Choroid plexus epithelial cell (primary cell): ENCODE measurements around the gene NRG2.

ENCODE experiments used
- DNase-seq: peaks from one replicate; pipeline ENCODE4 v3.0.0-alpha.2; 2010; ENCODE audit warnings: low read depth
- H3K4me3 ChIP-seq: 2 replicates; pipeline ENCODE4 v1.5.1; 2011; ENCODE audit warnings: low read depth, mild to moderate bottlenecking, control low read depth, low read length, moderate library complexity
- CTCF ChIP-seq: conservative IDR thresholded peaks from 2 replicates; pipeline ENCODE4 v1.5.1; 2011; ENCODE audit warnings: low read depth, mild to moderate bottlenecking, control low read depth, inconsistent platforms, low read length, moderate library complexity

NRG2 gene

GRCh38 chr5:139877129-139877597 lies 165.9 kb downstream of the NRG2 start:
- no peak for DNase-seq
- TF ChIP-seq CTCF = no peak
- no peak overlapping the region for H3K4me3 ChIP-seq

- no peak overlapping the region for H3K4me3 ChIP-seq
- no peak for DNase-seq
- TF ChIP-seq CTCF = no peak
Measured at GRCh38 chr5:139875957-139876356, 167.1 kb downstream of the NRG2 start.

- TF ChIP-seq CTCF = no peak
- no peak for DNase-seq
- H3K4me3 ChIP-seq = no peak overlapping the region
Measured at GRCh38 chr5:139872851-139873794, 170.0 kb downstream of the NRG2 start.

GRCh38 chr5:139872052-139872766 lies 170.9 kb downstream of the NRG2 start:
- peak; percentile 23 for TF ChIP-seq CTCF
- no peak overlapping the region for H3K4me3 ChIP-seq
- DNase-seq = no peak

GRCh38 chr5:139871614-139872013 lies 171.5 kb downstream of the NRG2 start:
- no peak for DNase-seq
- no peak overlapping the region for H3K4me3 ChIP-seq
- TF ChIP-seq CTCF = no peak

- no peak for TF ChIP-seq CTCF
- no peak overlapping the region for H3K4me3 ChIP-seq
- no peak for DNase-seq
Measured at GRCh38 chr5:139870677-139871076, 172.4 kb downstream of the NRG2 start.
